HG03457 (cell line): Measurements from ENCODE around the gene CGAS.
"Not testable (repeated sequence)": the region's sequence is repeated elsewhere in the genome, so short reads cannot be mapped to it uniquely, and the experiment has no call there.

Experiments
- ATAC-seq: cut with Tn5 transposase; IDR thresholded peaks from one replicate; pipeline ENCODE4 v1.9.1; 2021; ENCODE audit warnings: moderate number of reproducible peaks; ENCODE audit not compliant: unreplicated experiment

The CGAS gene

GRCh38 chr6:73400656-73401055 lies 51.4 kb downstream of the CGAS start:
- no peak for ATAC-seq

DNA sequence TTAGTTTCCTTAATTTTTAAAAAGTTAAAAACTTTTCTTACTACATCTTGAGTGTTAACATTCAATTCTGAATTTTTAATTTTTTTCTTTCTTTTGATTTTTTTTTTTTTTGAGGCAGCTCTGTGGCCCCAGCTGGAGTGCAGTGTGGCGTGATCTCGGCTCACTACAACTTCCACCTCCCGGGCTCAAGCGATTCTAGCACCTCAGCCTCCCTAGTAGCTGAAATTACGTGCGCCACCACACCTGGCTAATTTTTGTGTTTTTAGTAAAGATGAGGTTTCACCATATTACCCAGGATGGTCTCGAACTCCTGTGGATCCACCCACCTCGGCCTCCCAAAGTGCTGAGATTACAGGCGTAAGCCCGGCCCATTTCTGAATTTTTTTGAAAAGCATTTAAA lies 56.2 kb downstream of the CGAS start:
- ATAC-seq = no peak

DNA sequence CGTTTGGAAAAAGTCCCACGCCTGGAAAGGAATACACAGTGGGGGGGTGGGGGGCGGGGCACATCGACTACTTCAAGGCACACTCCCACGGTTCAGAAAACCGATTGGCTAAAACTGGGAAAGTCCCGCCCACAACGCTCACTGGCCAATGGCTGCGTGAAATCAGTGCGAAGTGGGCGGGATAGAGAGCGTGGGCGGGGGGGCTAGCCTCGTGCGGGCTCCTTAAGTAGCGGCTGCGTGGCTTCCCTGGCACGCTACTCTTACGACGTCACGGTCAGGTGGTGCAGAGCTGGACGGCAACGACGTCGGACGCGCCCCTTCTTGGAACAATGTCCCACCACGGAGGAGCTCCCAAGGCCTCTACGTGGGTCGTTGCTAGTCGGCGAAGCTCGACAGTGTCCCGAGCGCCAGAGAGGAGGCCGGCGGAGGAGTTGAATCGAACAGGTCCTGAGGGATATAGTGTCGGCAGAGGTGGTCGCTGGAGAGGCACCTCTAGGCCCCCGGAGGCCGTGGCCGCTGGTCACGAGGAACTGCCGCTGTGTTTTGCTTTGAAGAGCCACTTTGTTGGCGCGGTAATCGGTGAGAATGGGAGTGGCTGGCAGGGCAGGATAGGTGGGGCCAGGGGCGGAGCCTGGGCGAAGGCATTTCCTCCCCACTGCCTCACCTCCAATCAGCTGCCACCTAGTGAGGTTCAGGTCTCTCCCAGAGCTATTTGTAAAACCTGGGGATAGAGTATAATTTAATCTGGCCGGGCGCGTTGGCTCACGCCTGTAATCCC lies 57.3 kb downstream of the CGAS start, which contains the start of gene DDX43:
DDX43 (plus strand) TSS at position 252 of the 778 bp plus-strand sequence; CDS start at position 330, 78 bp downstream.
- no peak for ATAC-seq

DNA sequence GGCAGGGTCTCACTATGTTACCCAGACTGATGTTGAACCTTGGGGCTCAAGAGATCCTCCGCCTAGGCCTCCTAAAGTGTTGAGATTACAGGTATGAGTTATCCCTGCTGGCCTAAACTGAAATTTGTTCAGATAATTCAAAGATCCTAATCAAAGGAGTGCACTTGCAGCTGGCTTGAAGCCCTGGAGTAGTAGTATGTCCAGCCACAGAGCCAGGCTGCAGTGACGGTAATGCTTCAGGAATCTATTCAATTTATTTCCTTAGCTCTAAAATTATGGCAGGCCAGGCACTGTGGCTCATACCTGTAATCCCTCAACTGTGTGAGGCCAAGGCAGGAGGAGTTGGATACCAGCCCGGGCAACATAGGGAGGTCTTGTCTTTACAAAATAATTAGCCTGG lies 58.8 kb downstream of the CGAS start:
- ATAC-seq = no peak

DNA sequence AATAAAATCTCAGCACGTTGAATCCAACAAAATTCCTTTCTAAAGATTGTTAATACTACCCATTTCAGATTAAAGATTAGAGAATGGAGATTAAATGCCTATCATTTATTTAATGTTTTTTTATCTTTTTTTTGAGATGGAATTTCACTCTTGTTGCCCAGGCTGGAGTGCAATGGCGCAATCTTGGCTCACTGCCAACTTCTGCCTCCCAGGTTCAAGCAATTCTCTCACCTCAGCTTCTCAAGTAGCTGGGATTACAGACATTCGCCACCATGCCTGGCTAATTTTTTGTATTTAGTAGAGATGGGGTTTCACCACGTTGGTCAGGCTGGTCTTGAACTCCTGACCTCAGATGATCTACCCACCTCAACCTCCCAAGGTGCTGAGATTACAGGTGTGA lies 59.9 kb downstream of the CGAS start:
- not testable (repeated sequence) for ATAC-seq

- no peak for ATAC-seq
Observed at GRCh38 chr6:73391675-73392074, 60.4 kb downstream of the CGAS start.

DNA sequence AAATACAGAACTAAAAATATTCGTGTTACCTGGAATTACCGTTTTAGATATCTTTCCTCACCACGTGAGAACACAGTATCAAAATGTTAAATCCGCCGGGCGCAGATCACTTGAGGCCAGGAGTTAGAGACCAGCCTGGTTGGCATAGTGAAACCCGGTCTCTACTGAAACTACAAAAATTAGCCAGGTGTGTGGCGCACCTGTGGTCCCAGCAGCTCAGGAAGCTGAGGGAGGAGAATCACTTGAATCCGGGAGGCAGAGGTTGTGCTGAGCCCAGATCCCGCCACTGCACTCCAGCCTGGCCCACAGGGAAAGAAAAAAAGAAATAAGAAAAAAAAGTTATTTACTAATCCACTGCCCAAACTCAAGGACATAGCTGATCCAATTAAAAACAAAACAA lies 62.2 kb downstream of the CGAS start:
- no peak for ATAC-seq

GRCh38 chr6:73388800-73389512 lies 63.1 kb downstream of the CGAS start:
- peak; percentile 72 for ATAC-seq

- peak; percentile 11 for ATAC-seq
Observed at GRCh38 chr6:73388433-73388799, 63.7 kb downstream of the CGAS start.

- no peak for ATAC-seq
Observed at GRCh38 chr6:73382462-73383113, 69.5 kb downstream of the CGAS start.

DNA sequence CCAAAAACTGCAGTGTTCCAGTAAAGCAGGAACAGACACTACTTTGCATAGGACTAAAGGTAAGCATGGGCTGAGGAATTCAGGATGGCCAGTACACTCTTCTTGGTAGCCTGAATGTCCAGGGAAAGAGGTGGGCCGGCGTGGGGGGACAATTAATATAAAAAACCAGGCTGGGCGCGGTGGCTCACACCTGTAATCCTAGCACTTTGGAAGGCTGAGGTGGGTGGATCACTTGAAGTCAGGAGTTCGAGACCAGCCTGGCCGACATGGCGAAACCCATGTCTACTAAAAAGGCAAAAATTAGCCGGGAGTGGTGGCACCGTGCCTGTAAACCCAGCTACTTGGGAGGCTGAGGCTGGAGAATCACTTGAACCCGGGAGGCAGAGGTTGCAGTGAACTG lies 70.6 kb downstream of the CGAS start:
- not testable (repeated sequence) for ATAC-seq

- ATAC-seq = no peak
Observed at GRCh38 chr6:73377225-73377624, 74.9 kb downstream of the CGAS start.

- ATAC-seq = no peak
Observed at GRCh38 chr6:73375216-73375615, 76.9 kb downstream of the CGAS start.
